Activated naive CD4-positive, alpha-beta T cell treated with anti-CD3 and anti-CD28 coated beads, Interleukin-2, amount 50 U/mL, for 24 hours (primary cell): ENCODE data around the gene WDFY1.

Experiments
- H3K27ac Mint-ChIP-seq: one replicate; pipeline ENCODE4 v1.8.0; 2021; ENCODE audit warnings: mild to moderate bottlenecking, mixed read lengths
- H3K27me3 Mint-ChIP-seq: one replicate; pipeline ENCODE4 v1.8.0; 2021; ENCODE audit warnings: mixed read lengths
- H3K36me3 Mint-ChIP-seq: one replicate; pipeline ENCODE4 v1.8.0; 2021; ENCODE audit warnings: mixed read lengths
- H3K4me1 Mint-ChIP-seq: one replicate; pipeline ENCODE4 v1.8.0; 2021; ENCODE audit warnings: mixed read lengths
- H3K4me3 Mint-ChIP-seq: one replicate; pipeline ENCODE4 v1.8.0; 2021; ENCODE audit warnings: mild to moderate bottlenecking, mixed read lengths
- H3K9me3 Mint-ChIP-seq: one replicate; pipeline ENCODE4 v1.8.0; 2021; ENCODE audit warnings: mixed read lengths

WDFY1 gene

GRCh38 chr2:223971731-223972130, 26.6 kb upstream of the WDFY1 start:
- no peak overlapping the region for H3K27ac Mint-ChIP-seq
- no peaks in the 10 kb centered on the region for H3K27me3 Mint-ChIP-seq
- peaks cover 5% of the 10 kb centered on the region for H3K36me3 Mint-ChIP-seq
- no peaks in the 10 kb centered on the region for H3K9me3 Mint-ChIP-seq
- H3K4me3 Mint-ChIP-seq, result no peak overlapping the region
- H3K4me1 Mint-ChIP-seq, result peaks cover 9% of the 10 kb centered on the region

DNA sequence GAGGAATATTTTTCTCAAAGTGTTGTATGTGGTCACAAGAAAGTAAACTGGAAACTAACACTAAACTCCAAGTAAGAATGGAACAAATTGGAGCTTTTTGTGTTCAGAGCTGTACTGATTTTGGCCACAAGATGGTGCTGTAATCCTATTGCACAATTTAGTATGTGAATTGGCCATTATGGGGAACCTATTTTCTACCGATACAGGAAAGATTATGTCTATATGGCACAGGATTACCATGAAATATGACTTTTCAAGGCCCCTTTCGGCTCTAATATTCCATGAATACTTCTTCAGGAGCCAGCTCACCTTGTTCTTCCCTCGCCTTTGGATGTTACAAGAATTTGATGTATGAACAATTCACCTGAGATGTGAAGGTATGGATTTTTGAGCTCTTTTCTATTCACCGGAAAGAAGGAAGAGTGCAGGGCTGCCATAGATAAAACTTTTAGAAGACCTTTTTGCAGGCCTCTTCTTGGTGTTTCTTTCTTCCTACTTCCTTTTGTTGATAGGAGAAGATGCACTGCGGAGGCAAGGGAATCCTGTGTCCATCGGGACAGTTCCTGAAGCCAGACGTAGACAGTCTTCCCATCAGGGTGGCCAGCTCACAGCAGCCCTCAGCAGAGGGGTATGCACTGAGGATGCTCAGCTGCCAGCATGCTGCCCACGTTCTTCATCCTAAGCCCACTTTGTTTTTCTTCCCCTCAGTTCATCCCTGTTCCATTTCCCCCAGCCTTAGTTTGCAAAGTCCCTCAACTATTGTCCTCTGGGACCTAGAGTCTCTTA, 25.4 kb upstream of the WDFY1 start:
- H3K27ac Mint-ChIP-seq, result no peak overlapping the region
- peaks cover 14% of the 10 kb centered on the region for H3K4me1 Mint-ChIP-seq
- peaks cover 9% of the 10 kb centered on the region for H3K36me3 Mint-ChIP-seq
- H3K27me3 Mint-ChIP-seq, result no peaks in the 10 kb centered on the region
- no peak overlapping the region for H3K4me3 Mint-ChIP-seq
- H3K9me3 Mint-ChIP-seq, result no peaks in the 10 kb centered on the region

DNA sequence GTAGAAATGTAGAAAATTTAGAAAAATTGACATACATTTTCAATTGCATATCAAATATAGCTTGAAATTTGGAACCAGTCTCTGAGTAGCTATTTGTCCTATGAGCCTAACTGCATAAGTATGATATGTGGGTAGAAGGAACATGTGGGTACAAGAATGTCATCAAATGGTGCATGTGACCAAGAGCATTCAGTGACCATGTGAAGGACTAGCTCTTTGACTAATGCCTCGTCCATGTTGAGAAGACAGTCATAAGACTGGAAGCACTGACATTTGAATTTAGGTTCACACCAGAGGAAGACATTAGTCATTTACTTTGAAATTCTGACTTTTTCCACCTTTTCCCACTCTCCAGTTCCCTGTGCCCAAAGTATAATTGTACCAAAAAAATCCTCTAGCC, 24.7 kb upstream of the WDFY1 start:
- Mint-ChIP-seq H3K4me3 (no peak overlapping the region), H3K4me1 (peaks cover 17% of the 10 kb centered on the region), H3K27ac (no peak overlapping the region), H3K27me3 (no peaks in the 10 kb centered on the region), H3K9me3 (no peaks in the 10 kb centered on the region), H3K36me3 (peaks cover 9% of the 10 kb centered on the region)

- H3K36me3 Mint-ChIP-seq, result peaks cover 9% of the 10 kb centered on the region
These were observed 24.2 kb upstream of the WDFY1 start for GRCh38 chr2:223969315-223969714.

GRCh38 chr2:223967981-223968380, 22.8 kb upstream of the WDFY1 start:
- Mint-ChIP-seq H3K9me3 (no peaks in the 10 kb centered on the region), H3K27me3 (no peaks in the 10 kb centered on the region), H3K36me3 (peaks cover 9% of the 10 kb centered on the region), H3K27ac (no peak overlapping the region), H3K4me1 (peaks cover 28% of the 10 kb centered on the region), H3K4me3 (no peak overlapping the region)

More at GRCh38 chr2:223969315-223969714, 24.2 kb upstream of the WDFY1 start:
- H3K4me3 Mint-ChIP-seq, result no peak overlapping the region
- H3K27ac Mint-ChIP-seq, result no peak overlapping the region
- H3K9me3 Mint-ChIP-seq, result no peaks in the 10 kb centered on the region
- peaks cover 17% of the 10 kb centered on the region for H3K4me1 Mint-ChIP-seq
- H3K27me3 Mint-ChIP-seq, result no peaks in the 10 kb centered on the region

- peak overlapping the region; percentile 59 for H3K27ac Mint-ChIP-seq
- peaks cover 11% of the 10 kb centered on the region for H3K36me3 Mint-ChIP-seq
- no peaks in the 10 kb centered on the region for H3K27me3 Mint-ChIP-seq
These were observed 14.6 kb upstream of the WDFY1 start for GRCh38 chr2:223959688-223960087.

DNA sequence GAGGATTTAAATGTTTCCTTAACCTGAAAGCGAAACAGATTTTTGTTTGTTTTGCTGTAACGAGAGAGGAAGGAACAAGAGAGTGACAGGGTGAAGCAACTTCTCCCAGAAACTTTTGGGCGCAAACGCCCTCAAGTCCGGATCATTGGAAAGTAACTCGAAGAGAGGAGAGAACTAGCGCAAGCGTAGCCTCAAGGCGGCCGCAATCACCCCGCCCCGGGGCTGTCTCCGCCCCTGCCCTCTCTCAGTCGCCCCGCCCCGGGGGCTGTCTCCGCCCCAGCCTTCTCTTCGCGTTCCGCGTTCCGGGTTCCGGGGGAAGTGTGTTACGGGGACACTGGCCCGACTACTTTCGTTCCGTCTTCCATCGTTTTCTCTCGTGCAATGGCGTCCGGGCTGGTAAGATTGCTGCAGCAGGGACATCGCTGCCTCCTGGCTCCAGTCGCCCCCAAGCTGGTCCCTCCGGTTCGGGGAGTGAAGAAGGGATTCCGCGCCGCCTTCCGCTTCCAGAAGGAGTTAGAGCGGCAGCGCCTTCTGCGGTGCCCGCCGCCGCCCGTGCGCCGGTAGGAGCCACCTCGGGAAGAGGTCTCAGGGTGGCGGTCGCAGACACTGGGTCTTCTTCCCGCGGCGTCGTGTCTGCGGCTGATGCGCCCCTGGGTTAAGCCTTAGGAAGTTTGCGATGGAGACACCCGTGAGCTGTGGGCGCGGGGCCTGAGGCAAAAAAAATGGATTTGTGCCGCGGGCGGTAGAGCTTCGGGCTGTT, 12.1 kb upstream of the WDFY1 start, which contains the start of gene MRPL44:
Gene MRPL44 (plus strand): TSS at position 372 of the 760 bp plus-strand sequence. CDS start 10 bp downstream, at position 382.
- Mint-ChIP-seq H3K4me3 (peak within 1 kb of the TSS; percentile 96), H3K9me3 (no peaks in the 10 kb centered on the region), H3K27ac (peak within 1 kb of the TSS; percentile 98), H3K4me1 (peaks cover 73% of the 10 kb centered on the region), H3K36me3 (peaks cover 10% of the 10 kb centered on the region), H3K27me3 (no peaks in the 10 kb centered on the region)

More at GRCh38 chr2:223959688-223960087, 14.6 kb upstream of the WDFY1 start:
- Mint-ChIP-seq H3K4me1 (peaks cover 75% of the 10 kb centered on the region), H3K4me3 (peak overlapping the region; percentile 85), H3K9me3 (no peaks in the 10 kb centered on the region)

DNA sequence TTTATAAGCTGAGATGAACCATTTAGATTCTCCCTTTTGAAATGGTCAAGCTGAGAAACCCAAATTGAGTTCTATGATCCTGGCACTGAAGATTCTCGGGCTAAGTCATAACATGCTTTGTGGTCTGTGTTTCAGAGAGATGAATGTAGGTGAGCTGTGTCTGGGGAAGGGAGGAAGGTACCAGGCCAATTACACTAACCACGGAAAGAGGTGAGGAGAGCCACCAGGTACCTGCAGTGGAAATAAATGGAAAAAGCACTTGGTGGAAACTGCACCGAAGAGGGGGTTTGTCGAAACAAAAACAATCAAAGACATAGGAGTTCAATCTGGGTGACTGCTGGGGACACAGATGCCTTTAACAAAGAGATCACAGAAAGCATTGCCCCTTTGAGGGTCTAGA, 11.2 kb upstream of the WDFY1 start:
- Mint-ChIP-seq H3K36me3 (peaks cover 9% of the 10 kb centered on the region), H3K27ac (peak overlapping the region; percentile 48), H3K27me3 (no peaks in the 10 kb centered on the region), H3K4me3 (peak overlapping the region; percentile 57), H3K9me3 (no peaks in the 10 kb centered on the region), H3K4me1 (peaks cover 69% of the 10 kb centered on the region)

GRCh38 chr2:223954401-223954800, 9.3 kb upstream of the WDFY1 start:
- H3K36me3 Mint-ChIP-seq, result no peaks in the 10 kb centered on the region
- peaks cover 67% of the 10 kb centered on the region for H3K4me1 Mint-ChIP-seq
- H3K4me3 Mint-ChIP-seq, result no peak overlapping the region
- H3K27me3 Mint-ChIP-seq, result no peaks in the 10 kb centered on the region
- no peaks in the 10 kb centered on the region for H3K9me3 Mint-ChIP-seq
- H3K27ac Mint-ChIP-seq, result no peak overlapping the region

- Mint-ChIP-seq H3K27ac (peak overlapping the region; percentile 32), H3K9me3 (no peaks in the 10 kb centered on the region), H3K4me3 (no peak overlapping the region), H3K27me3 (no peaks in the 10 kb centered on the region), H3K4me1 (peaks cover 66% of the 10 kb centered on the region), H3K36me3 (no peaks in the 10 kb centered on the region)
These were observed 7.3 kb upstream of the WDFY1 start for GRCh38 chr2:223952280-223952968.

DNA sequence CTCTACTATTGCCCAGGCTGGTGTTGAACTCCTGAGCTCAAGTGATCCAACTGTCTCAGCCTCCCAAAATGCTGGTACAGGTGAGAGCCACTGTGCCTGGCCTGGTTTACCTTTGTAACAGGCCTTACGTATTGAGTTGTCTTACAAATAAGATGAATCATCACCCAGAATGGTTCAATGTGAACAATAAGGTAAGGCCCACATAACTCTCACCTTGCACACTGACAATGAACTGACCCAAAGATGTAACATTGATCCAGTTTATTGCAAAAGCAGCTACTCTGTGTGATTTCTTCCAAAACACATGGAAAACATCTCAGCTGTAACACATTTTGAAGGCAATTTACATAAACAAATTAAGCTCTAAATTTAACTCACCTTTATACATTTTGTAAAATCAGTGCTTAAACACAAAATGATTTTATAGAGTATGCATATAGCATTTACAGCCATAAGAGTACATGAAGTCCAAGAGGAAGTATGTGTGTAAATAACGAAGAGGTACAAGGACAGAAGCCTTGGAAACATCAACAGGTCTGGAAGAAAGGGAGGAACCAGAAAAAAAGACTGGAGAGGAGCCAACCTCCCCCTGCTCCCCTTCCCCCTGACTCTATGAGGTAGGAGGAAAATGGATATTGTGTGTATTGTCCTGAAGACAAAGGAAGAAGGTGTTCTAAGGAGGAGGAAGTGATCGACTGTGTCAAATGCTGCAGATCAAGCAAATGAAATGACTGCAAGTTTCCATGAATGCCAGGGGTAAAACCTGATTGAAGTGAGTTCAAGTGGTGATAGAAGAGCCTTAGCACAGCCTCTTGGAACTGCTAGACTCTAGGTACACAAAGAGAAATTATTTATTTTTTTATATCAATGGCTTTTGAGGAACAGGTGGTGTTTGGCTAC, 5.6 kb upstream of the WDFY1 start:
- H3K27me3 Mint-ChIP-seq, result no peaks in the 10 kb centered on the region
- peak overlapping the region; percentile 89 for H3K27ac Mint-ChIP-seq
- H3K4me3 Mint-ChIP-seq, result peak overlapping the region; percentile 78
- no peaks in the 10 kb centered on the region for H3K36me3 Mint-ChIP-seq
- no peaks in the 10 kb centered on the region for H3K9me3 Mint-ChIP-seq
- peaks cover 68% of the 10 kb centered on the region for H3K4me1 Mint-ChIP-seq

DNA sequence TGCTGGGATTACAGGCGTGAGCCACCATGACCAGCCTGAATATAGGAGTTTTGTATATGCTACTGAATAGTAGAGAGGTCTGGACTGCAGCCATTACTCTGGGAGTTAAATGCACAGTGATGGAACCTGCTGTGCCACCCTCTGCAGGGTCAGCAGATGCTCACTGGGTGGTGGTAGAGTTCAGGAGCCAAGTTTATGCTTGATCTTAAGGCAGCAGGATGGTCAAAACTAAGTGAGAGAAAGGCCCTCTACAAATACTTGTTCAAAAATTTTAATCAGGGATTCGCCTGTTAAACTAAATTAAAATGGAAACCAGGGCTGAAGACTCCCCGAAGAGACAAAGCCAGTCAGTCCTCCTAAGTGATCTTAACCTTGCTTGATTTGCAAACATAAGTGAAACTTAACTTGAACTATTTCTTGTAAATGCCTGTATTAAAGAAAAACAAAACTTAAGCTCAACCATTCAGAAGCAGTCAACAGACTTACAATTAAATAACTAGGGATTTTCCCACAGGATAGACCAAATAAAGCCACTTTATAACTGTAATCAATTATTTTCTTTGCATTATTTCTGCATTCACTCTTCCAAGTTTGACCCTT, 4.2 kb upstream of the WDFY1 start:
- no peaks in the 10 kb centered on the region for H3K27me3 Mint-ChIP-seq
- H3K27ac Mint-ChIP-seq, result peak overlapping the region; percentile 89
- peaks cover 64% of the 10 kb centered on the region for H3K4me1 Mint-ChIP-seq
- no peaks in the 10 kb centered on the region for H3K9me3 Mint-ChIP-seq
- no peaks in the 10 kb centered on the region for H3K36me3 Mint-ChIP-seq
- no peak overlapping the region for H3K4me3 Mint-ChIP-seq

DNA sequence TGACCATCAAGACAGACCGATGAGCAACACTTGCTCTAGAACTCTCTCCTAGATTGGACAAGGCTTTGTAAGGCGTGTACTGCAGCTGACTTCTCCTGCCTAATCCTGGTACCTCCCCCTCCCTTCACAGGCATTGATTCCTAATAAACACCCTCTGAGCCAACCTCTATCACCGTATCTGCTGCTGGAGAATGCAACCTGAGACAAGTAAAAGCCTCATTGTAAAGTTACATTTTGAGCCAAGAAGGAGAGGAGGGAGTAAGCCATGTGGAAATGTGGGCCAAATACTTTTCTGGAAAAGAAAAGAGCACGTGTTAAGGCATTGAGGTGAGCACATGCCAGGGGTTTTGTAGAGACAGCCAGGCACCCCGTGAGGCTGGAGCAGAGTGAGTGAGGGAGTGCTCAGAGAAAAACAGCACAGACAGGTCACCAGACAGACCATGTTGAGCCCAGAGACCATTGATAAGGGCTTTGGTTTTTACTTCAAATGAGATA, 2.6 kb upstream of the WDFY1 start:
- H3K27me3 Mint-ChIP-seq, result no peaks in the 10 kb centered on the region
- no peaks in the 10 kb centered on the region for H3K9me3 Mint-ChIP-seq
- H3K27ac Mint-ChIP-seq, result peak overlapping the region; percentile 80
- H3K36me3 Mint-ChIP-seq, result peaks cover 2% of the 10 kb centered on the region
- peaks cover 71% of the 10 kb centered on the region for H3K4me1 Mint-ChIP-seq
- no peak overlapping the region for H3K4me3 Mint-ChIP-seq

GRCh38 chr2:223945755-223946154, 620 bp upstream of the WDFY1 start:
- Mint-ChIP-seq H3K27ac (peak overlapping the region; percentile 26), H3K36me3 (peaks cover 6% of the 10 kb centered on the region), H3K27me3 (no peaks in the 10 kb centered on the region), H3K9me3 (no peaks in the 10 kb centered on the region), H3K4me1 (peaks cover 69% of the 10 kb centered on the region), H3K4me3 (peak overlapping the region; percentile 91)
